Measurements from ENCODE around the gene SYNE1. TPM values are rescaled to one million over a fixed set of nuclear protein-coding genes. Genes with fewer than 3 reads are reported as not detected.
A peak's percentile ranks its signal among the peaks of the same experiment; 100 is the strongest.
"Not testable (repeated sequence)": the region's sequence is repeated elsewhere in the genome, so short reads cannot be mapped to it uniquely, and the experiment has no call there.

SYNE1 gene
- total RNA-seq, 1 donor from 2014 or later, result 6.0 TPM

DNA sequence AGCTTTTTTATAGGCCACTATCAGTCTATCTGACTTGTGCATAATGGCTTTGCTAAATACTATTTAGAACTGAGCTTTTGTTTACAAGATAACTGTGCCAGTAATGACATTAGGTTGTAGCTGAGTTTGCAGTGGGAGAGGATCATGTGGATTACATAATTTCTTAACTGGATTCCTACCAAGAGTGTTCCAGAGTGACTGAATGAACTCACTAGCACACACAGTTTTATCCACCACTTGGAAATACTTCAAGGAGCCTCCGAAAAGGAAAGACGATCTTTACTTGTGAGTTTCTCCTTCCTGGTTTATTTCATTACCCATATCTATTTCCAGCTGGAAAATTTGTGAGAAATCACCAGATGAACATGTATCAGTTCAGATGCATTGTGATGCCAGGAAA is 10.9 kb upstream of the SYNE1 start:
- Histone ChIP-seq H3K4me3 (no peak overlapping the region), H3K4me2 (no peak overlapping the region), H3F3A (ENCODE audit: low read depth) (no peaks in the 10 kb centered on the region), H3K9me3 (ENCODE audit: low read depth) (no peaks in the 10 kb centered on the region), H3K4me1 (no peaks in the 10 kb centered on the region), H3K36me3 (no peaks in the 10 kb centered on the region), H3K9ac (no peak overlapping the region), H2AFZ (replicated peaks) (no peak overlapping the region), H3K27me3 (no peaks in the 10 kb centered on the region), H4K20me1 (ENCODE audit: low read depth) (no peaks in the 10 kb centered on the region), H3K79me2 (ENCODE audit: low read depth) (no peaks in the 10 kb centered on the region), H3K27ac (no peak overlapping the region)
- Mint-ChIP-seq H3K4me3 (no peak overlapping the region), H3K4me1 (no peaks in the 10 kb centered on the region), H3K9me3 (no peaks in the 10 kb centered on the region), H3K27ac (no peak overlapping the region), H3K27me3 (ENCODE audit: insufficient read depth, low read depth) (peaks cover 2% of the 10 kb centered on the region), H3K36me3 (no peaks in the 10 kb centered on the region)
- DNase-seq (ENCODE audit: low spot score), result no peak
- no peak for TF ChIP-seq EZH2 (IDR thresholded peaks at IDR 0.05)
- TF ChIP-seq EZH2phosphoT487 (IDR thresholded peaks at IDR 0.05), result no peak
- no peak for TF ChIP-seq CTCF (IDR thresholded peaks at IDR 0.05)

DNA sequence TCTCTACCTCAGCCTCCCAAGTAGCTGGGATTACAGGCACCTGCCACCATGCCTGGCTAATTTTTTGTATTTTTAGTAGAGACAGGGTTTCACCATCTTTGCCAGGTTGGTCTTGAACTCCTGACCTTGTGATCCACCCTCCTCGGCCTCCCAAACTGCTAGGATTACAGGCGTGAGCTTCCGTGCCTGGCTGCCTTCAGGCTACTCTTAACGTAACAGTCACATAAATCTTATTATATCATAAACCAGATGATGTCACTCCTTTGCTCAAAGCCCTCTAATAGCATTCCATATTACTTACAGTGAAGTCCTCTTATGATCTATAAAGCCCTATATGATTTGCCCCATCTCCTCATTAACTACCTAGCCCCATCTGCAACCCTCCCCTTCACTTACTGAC is 9.6 kb upstream of the SYNE1 start:
- H3K9me3 Mint-ChIP-seq, H3K27ac Mint-ChIP-seq, H3K4me1 Mint-ChIP-seq: not testable (repeated sequence)

GRCh38 chr6:152642578-152643375 is 5.6 kb upstream of the SYNE1 start:
- H3K27ac Mint-ChIP-seq, result no peak overlapping the region
- peaks cover 9% of the 10 kb centered on the region for H3K27me3 Mint-ChIP-seq (ENCODE audit: insufficient read depth, low read depth)
- H3F3A ChIP-seq (ENCODE audit: low read depth), result no peaks in the 10 kb centered on the region
- no peak overlapping the region for H3K4me3 ChIP-seq
- H3K79me2 ChIP-seq (ENCODE audit: low read depth), result no peaks in the 10 kb centered on the region
- H3K9ac ChIP-seq, result no peak overlapping the region
- no peaks in the 10 kb centered on the region for H3K36me3 ChIP-seq
- no peak overlapping the region for H3K4me2 ChIP-seq
- H3K27me3 ChIP-seq, result peaks cover 15% of the 10 kb centered on the region
- H3K9me3 Mint-ChIP-seq, result peaks cover 3% of the 10 kb centered on the region
- no peak overlapping the region for H3K4me3 Mint-ChIP-seq
- no peaks in the 10 kb centered on the region for H3K4me1 Mint-ChIP-seq
- H3K36me3 Mint-ChIP-seq, result no peaks in the 10 kb centered on the region
- peak overlapping the region; percentile 70 for H2AFZ ChIP-seq (replicated peaks)
- H3K4me1 ChIP-seq, result no peaks in the 10 kb centered on the region
- no peak overlapping the region for H3K27ac ChIP-seq
- peaks cover 5% of the 10 kb centered on the region for H4K20me1 ChIP-seq (ENCODE audit: low read depth)
- TF ChIP-seq EZH2phosphoT487 (IDR thresholded peaks at IDR 0.05) (no peak), CTCF (IDR thresholded peaks at IDR 0.05) (peak; percentile 67)
- peak; percentile 77 for DNase-seq (ENCODE audit: low spot score)
- no peaks in the 10 kb centered on the region for H3K9me3 ChIP-seq (ENCODE audit: low read depth)

More for the DNA sequence above, 9.6 kb upstream of the SYNE1 start:
- H3K4me3 ChIP-seq; H3K27me3 Mint-ChIP-seq (ENCODE audit: insufficient read depth, low read depth); H2AFZ ChIP-seq (replicated peaks); H3K79me2 ChIP-seq (ENCODE audit: low read depth); DNase-seq (ENCODE audit: low spot score); H3K9ac ChIP-seq; H3F3A ChIP-seq (ENCODE audit: low read depth); H3K4me1 ChIP-seq; H3K36me3 Mint-ChIP-seq; H4K20me1 ChIP-seq (ENCODE audit: low read depth); H3K9me3 ChIP-seq (ENCODE audit: low read depth); H3K27ac ChIP-seq; H3K4me3 Mint-ChIP-seq; H3K36me3 ChIP-seq; H3K27me3 ChIP-seq; H3K4me2 ChIP-seq: not testable (repeated sequence)

- Mint-ChIP-seq H3K27me3 (ENCODE audit: insufficient read depth, low read depth) (peaks cover 22% of the 10 kb centered on the region), H3K9me3 (peaks cover 3% of the 10 kb centered on the region), H3K36me3 (no peaks in the 10 kb centered on the region), H3K4me1 (peaks cover 7% of the 10 kb centered on the region), H3K27ac (no peak overlapping the region), H3K4me3 (peak overlapping the region; percentile 92)
- Histone ChIP-seq H3K9me3 (ENCODE audit: low read depth) (no peaks in the 10 kb centered on the region), H3K36me3 (no peaks in the 10 kb centered on the region), H3K79me2 (ENCODE audit: low read depth) (no peaks in the 10 kb centered on the region), H3K4me3 (peak overlapping the region; percentile 68), H3K27me3 (peaks cover 60% of the 10 kb centered on the region), H3K4me1 (no peaks in the 10 kb centered on the region), H3K9ac (no peak overlapping the region), H3K27ac (no peak overlapping the region), H4K20me1 (ENCODE audit: low read depth) (peaks cover 5% of the 10 kb centered on the region), H3K4me2 (peak overlapping the region; percentile 99), H3F3A (ENCODE audit: low read depth) (peaks cover 12% of the 10 kb centered on the region), H2AFZ (replicated peaks) (peak overlapping the region; percentile 96)
- DNase-seq (ENCODE audit: low spot score), result peak; percentile 67
- TF ChIP-seq EZH2 (IDR thresholded peaks at IDR 0.05) (peak; percentile 51), CTCF (IDR thresholded peaks at IDR 0.05) (no peak), EZH2phosphoT487 (IDR thresholded peaks at IDR 0.05) (peak; percentile 58)
Measured at GRCh38 chr6:152636609-152637295, 410 bp downstream of the SYNE1 start.

Data from neural progenitor cell (in vitro differentiated cells).